Keratinocyte (primary cell): ENCODE results near the gene OASL. TPM values are rescaled to one million over a fixed set of nuclear protein-coding genes. Genes with fewer than 3 reads are reported as not detected.

Experiments used
- DNase-seq: peaks from one replicate; pipeline ENCODE4 v3.0.0-alpha.2; 2011; ENCODE audit warnings: low read depth, missing footprints, low spot score
- FAIRE-seq: peaks from 2 replicates; lab custom pipeline; 2011; peaks lifted over from hg19 to GRCh38; lab: Jason Lieb, UNC
- H2AFZ ChIP-seq: 2 replicates; pipeline ENCODE4 v1.6.0; 2012; ENCODE audit warnings: low read length, control low read depth, inconsistent platforms; ENCODE audit not compliant: control insufficient read depth
- H3K27ac ChIP-seq: 2 replicates; pipeline ENCODE4 v1.5.1; 2011; ENCODE audit warnings: low read length; ENCODE audit not compliant: control insufficient read depth, insufficient read depth
- H3K27me3 ChIP-seq: 3 replicates; pipeline ENCODE4 v1.6.0; 2011; ENCODE audit warnings: low read length; ENCODE audit not compliant: control insufficient read depth, insufficient read depth; ENCODE audit errors: extremely low read depth
- H3K36me3 ChIP-seq, 2 experiments: 2 replicates in 1 of 2; 3 replicates in 1 of 2; pipeline ENCODE4 v1.5.1; 2011; ENCODE audit warnings: low read length in 2 of 2, mild to moderate bottlenecking in 1 of 2; ENCODE audit not compliant: control insufficient read depth in 2 of 2, insufficient read depth in 2 of 2; ENCODE audit errors: extremely low read depth in 1 of 2
- H3K4me1 ChIP-seq: 3 replicates; pipeline ENCODE4 v1.5.1; 2011; ENCODE audit warnings: low read length; ENCODE audit not compliant: control insufficient read depth, insufficient read depth; ENCODE audit errors: extremely low read depth
- H3K4me2 ChIP-seq: 3 replicates; pipeline ENCODE4 v1.6.0; 2011; ENCODE audit warnings: low read depth, low read length; ENCODE audit not compliant: control insufficient read depth, insufficient read depth; ENCODE audit errors: extremely low read depth
- H3K4me3 ChIP-seq, 3 experiments: fragments of 200-600 bp in 1 of 3; sonication (generic) in 1 of 3; 2 replicates in 2 of 3; 3 replicates in 1 of 3; pipeline ENCODE4 v1.5.1; 2011 to 2016; ENCODE audit warnings: low read length in 3 of 3, mild to moderate bottlenecking in 3 of 3, control low read depth in 2 of 3, inconsistent platforms in 1 of 3, low read depth in 1 of 3, mixed read lengths in 1 of 3, mixed run types in 1 of 3, moderate library complexity in 1 of 3; ENCODE audit not compliant: control insufficient read depth in 2 of 3, insufficient read depth in 2 of 3; ENCODE audit errors: extremely low read depth in 1 of 3
- H3K79me2 ChIP-seq: 2 replicates; pipeline ENCODE4 v1.6.0; 2012; ENCODE audit warnings: low read length; ENCODE audit not compliant: control insufficient read depth, insufficient read depth
- H3K9ac ChIP-seq: 3 replicates; pipeline ENCODE4 v1.6.0; 2011; ENCODE audit warnings: low read length; ENCODE audit not compliant: control insufficient read depth, insufficient read depth; ENCODE audit errors: extremely low read depth
- H3K9me1 ChIP-seq: 3 replicates; pipeline ENCODE4 v1.6.0; 2011; ENCODE audit warnings: low read length; ENCODE audit not compliant: control insufficient read depth, insufficient read depth; ENCODE audit errors: extremely low read depth
- H3K9me3 ChIP-seq: 2 replicates; pipeline ENCODE4 v1.5.1; 2012; ENCODE audit warnings: low read depth, low read length; ENCODE audit not compliant: control insufficient read depth
- H4K20me1 ChIP-seq: 3 replicates; pipeline ENCODE4 v1.6.0; 2011; ENCODE audit warnings: low read length; ENCODE audit not compliant: control insufficient read depth, insufficient read depth; ENCODE audit errors: extremely low read depth
- EZH2 ChIP-seq: IDR thresholded peaks from one replicate; pipeline ENCODE4 v1.6.1; 2012; ENCODE audit warnings: inconsistent platforms, mild to moderate bottlenecking, low read length, moderate library complexity
- dilution Hi-C: fragments of 300-500 bp; cut with MboI; formaldehyde crosslinking; loops from one replicate; pipeline ENCODE4 v1.7.0; 2020; ENCODE audit warnings: low sequenced_read_pairs; ENCODE audit not compliant: extremely low pct_ligation_motif_present
- polyA plus RNA-seq, 5 experiments: library from polyadenylated mRNA; depleted of rRNA in 3 of 5; stranded (reverse) in 3 of 5; stranded (forward) in 1 of 5; unstranded in 1 of 5; fragments of >200 nt; gene quantifications; 1 replicate in 1 of 5; 2 replicates in 3 of 5; 3 replicates in 1 of 5; pipeline versions ENCODE4 v1.2.1 to v1.2.3, GENCODE V29; 2011 to 2012; ENCODE audit warnings: missing spikeins in 2 of 5, low read depth in 1 of 5, low replicate concordance in 1 of 5
- TF ChIP-seq, protein P1 (sequence below), 3 experiments: IDR thresholded peaks in 1 of 3; conservative IDR thresholded peaks in 1 of 3; optimal IDR thresholded peaks in 1 of 3; 2 replicates in 2 of 3; 3 replicates in 1 of 3; pipeline versions ENCODE3 to v1.5.1; 2011; ENCODE audit warnings: low read length in 3 of 3, mild to moderate bottlenecking in 3 of 3, moderate library complexity in 2 of 3, control low read depth in 1 of 3, inconsistent platforms in 1 of 3; ENCODE audit not compliant: insufficient read depth in 2 of 3; ENCODE audit errors: extremely low read depth in 1 of 3

The OASL gene
- polyA plus RNA-seq, 1 donor (not counting 4 experiments of a cell fraction or from before 2014, with no cell fraction given): 3.6 TPM

DNA sequence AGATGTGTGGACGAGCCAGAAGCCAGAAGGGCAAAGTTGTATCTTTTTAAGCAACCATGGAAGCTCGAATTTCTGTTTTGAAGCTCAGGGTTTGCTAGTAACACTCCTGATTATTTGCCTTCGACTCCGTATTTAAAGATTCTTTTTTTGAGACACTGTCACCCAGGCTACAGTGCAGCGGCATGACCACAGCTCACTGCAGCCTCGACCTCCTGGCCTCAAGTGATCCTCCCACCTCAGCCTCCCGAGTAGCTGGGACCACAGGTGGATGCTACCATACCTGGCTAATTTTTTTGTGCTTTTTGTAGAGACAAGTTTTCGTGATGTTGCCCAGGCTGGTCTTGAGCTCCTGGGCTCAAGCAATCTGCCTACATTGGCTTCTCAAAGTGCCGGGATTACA, 18.7 kb upstream of the OASL start:
- TF ChIP-seq EZH2: no peak
- TF ChIP-seq, protein P1, sequence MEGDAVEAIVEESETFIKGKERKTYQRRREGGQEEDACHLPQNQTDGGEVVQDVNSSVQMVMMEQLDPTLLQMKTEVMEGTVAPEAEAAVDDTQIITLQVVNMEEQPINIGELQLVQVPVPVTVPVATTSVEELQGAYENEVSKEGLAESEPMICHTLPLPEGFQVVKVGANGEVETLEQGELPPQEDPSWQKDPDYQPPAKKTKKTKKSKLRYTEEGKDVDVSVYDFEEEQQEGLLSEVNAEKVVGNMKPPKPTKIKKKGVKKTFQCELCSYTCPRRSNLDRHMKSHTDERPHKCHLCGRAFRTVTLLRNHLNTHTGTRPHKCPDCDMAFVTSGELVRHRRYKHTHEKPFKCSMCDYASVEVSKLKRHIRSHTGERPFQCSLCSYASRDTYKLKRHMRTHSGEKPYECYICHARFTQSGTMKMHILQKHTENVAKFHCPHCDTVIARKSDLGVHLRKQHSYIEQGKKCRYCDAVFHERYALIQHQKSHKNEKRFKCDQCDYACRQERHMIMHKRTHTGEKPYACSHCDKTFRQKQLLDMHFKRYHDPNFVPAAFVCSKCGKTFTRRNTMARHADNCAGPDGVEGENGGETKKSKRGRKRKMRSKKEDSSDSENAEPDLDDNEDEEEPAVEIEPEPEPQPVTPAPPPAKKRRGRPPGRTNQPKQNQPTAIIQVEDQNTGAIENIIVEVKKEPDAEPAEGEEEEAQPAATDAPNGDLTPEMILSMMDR (optimal IDR thresholded peaks at IDR 0.05 in 1 of 3, IDR thresholded peaks at IDR 0.05 in 1 of 3, conservative IDR thresholded peaks at IDR 0.05 in 1 of 3; ENCODE audit: extremely low read depth in 1 of 3, insufficient read depth in 2 of 3, low read length in 3 of 3): no peak
- Histone ChIP-seq H3K36me3 (no peaks in the 10 kb centered on the region), H3K27ac (no peak overlapping the region), H3K4me2 (no peak overlapping the region), H4K20me1 (no peaks in the 10 kb centered on the region), H3K9me3 (no peaks in the 10 kb centered on the region), H2AFZ (no peak overlapping the region), H3K9me1 (no peaks in the 10 kb centered on the region), H3K27me3 (no peaks in the 10 kb centered on the region), H3K9ac (no peak overlapping the region), H3K79me2 (no peaks in the 10 kb centered on the region), H3K4me1 (peaks cover 3% of the 10 kb centered on the region), H3K4me3 (no peak overlapping the region)
- FAIRE-seq (no peak), DNase-seq (no peak)
- dilution Hi-C loops: no loop called here

DNA sequence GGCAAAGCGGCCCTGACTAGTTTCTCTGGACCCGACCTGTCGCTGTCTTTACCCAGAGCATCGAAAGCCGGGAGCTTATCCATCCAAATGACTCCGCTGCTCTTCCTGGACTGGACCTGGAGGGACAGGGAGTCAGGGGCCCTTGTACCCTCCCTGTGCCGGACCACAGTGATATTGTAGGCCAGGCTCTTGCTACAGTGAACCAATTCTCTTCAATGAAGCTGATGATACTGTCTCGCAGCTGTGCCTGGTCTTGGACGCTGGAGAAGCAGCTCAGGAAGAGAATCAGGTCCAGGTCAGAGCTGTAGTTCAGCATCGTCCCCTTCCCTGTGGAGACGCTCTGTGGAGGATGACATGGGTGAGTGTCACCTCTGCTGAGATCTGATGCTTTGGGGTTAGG, 14.7 kb upstream of the OASL start:
- H2AFZ ChIP-seq: no peak overlapping the region
- H3K36me3 ChIP-seq: no peaks in the 10 kb centered on the region
- TF ChIP-seq EZH2: no peak
- TF ChIP-seq, protein P1 (optimal IDR thresholded peaks at IDR 0.05 in 1 of 3, IDR thresholded peaks at IDR 0.05 in 1 of 3, conservative IDR thresholded peaks at IDR 0.05 in 1 of 3; ENCODE audit: extremely low read depth in 1 of 3, insufficient read depth in 2 of 3, low read length in 3 of 3): no peak
- H3K27ac ChIP-seq: no peak overlapping the region
- H3K9ac ChIP-seq: no peak overlapping the region
- no peaks in the 10 kb centered on the region for H3K4me1 ChIP-seq
- no peaks in the 10 kb centered on the region for H3K79me2 ChIP-seq
- DNase-seq (no peak), FAIRE-seq (no peak)
- no peaks in the 10 kb centered on the region for H3K9me3 ChIP-seq
- H3K4me2 ChIP-seq: no peak overlapping the region
- H4K20me1 ChIP-seq: no peaks in the 10 kb centered on the region
- no peaks in the 10 kb centered on the region for H3K27me3 ChIP-seq
- no peak overlapping the region for H3K4me3 ChIP-seq
- dilution Hi-C loops: no loop called here
- H3K9me1 ChIP-seq: no peaks in the 10 kb centered on the region
